KMS-11 (cell line): ENCODE results near the gene XRRA1.

Experiments
- H2AFZ ChIP-seq: fragments of 200-600 bp; sonication (generic); 2 replicates; pipeline ENCODE4 v1.6.1; 2016; ENCODE audit warnings: antibody characterized with exemption, mixed run types, low read depth
- H3K27ac ChIP-seq: fragments of 200-600 bp; sonication (generic); 2 replicates; pipeline ENCODE4 v1.6.1; 2016; ENCODE audit warnings: mild to moderate bottlenecking, mixed run types
- H3K27me3 ChIP-seq: fragments of 200-600 bp; sonication (generic); 2 replicates; pipeline ENCODE4 v1.6.1; 2017; ENCODE audit warnings: mild to moderate bottlenecking, low read depth, mixed run types, moderate library complexity; ENCODE audit not compliant: insufficient read depth
- H3K36me3 ChIP-seq: fragments of 200-600 bp; sonication (generic); 2 replicates; pipeline ENCODE4 v1.6.1; 2017; ENCODE audit warnings: mild to moderate bottlenecking, mixed run types; ENCODE audit not compliant: insufficient read depth
- H3K4me1 ChIP-seq: fragments of 200-600 bp; sonication (generic); 2 replicates; pipeline ENCODE4 v1.6.1; 2016; ENCODE audit warnings: mild to moderate bottlenecking, low read depth, mixed run types; ENCODE audit not compliant: poor library complexity, severe bottlenecking
- H3K4me2 ChIP-seq: fragments of 200-600 bp; sonication (generic); 2 replicates; pipeline ENCODE4 v1.7.0; 2016; ENCODE audit warnings: mild to moderate bottlenecking, mixed run types
- H3K4me3 ChIP-seq: fragments of 200-600 bp; sonication (generic); IDR thresholded peaks from 2 replicates; pipeline ENCODE4 v1.6.1; 2017; ENCODE audit warnings: low read depth, low read length, mixed read lengths; ENCODE audit not compliant: insufficient read depth
- H3K79me2 ChIP-seq: fragments of 200-600 bp; sonication (generic); 2 replicates; pipeline ENCODE4 v1.6.1; 2016; ENCODE audit warnings: low read depth, mixed run types; ENCODE audit not compliant: insufficient read depth
- H3K9ac ChIP-seq: fragments of 200-600 bp; sonication (generic); 2 replicates; pipeline ENCODE4 v1.6.1; 2016; ENCODE audit warnings: mild to moderate bottlenecking, mixed run types
- H4K20me1 ChIP-seq: fragments of 200-600 bp; sonication (generic); 2 replicates; pipeline ENCODE4 v1.6.1; 2016; ENCODE audit warnings: mild to moderate bottlenecking, mixed run types; ENCODE audit not compliant: insufficient read depth
- TF ChIP-seq, protein P1 (sequence below): fragments of 200-600 bp; sonication (generic); conservative IDR thresholded peaks from 2 replicates; pipeline ENCODE4 v1.6.1; 2017; ENCODE audit warnings: low read depth, mild to moderate bottlenecking, antibody characterized with exemption, low read length, moderate library complexity, mixed read lengths

The XRRA1 gene

DNA sequence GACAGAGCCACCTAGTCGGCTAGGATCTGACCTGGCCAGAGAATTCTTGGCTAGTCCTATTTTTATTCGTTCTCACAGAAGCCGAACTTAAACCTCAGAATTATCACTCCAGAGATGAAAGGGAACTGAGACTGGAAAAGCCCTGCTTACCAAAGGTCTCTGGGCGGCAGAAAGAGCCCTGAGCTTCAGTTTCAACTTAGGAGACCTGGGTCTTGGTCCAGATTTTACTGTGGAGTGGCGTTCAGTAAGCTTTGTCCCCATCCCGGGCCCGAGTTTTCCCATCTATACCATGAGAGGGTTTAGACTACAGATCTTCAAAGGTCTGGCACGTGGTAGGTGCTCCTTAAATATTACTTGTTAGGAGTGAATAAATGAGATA is 40.4 kb upstream of the XRRA1 start:
- H2AFZ ChIP-seq = peak overlapping the region; percentile 80
- no peak overlapping the region for H3K4me3 ChIP-seq
- no peaks in the 10 kb centered on the region for H4K20me1 ChIP-seq
- no peaks in the 10 kb centered on the region for H3K27me3 ChIP-seq
- H3K79me2 ChIP-seq = 0 out of 2 replicates have a peak, but pooled peaks cover 12% of the 10 kb centered on the region
- no peaks in the 10 kb centered on the region for H3K36me3 ChIP-seq
- H3K9ac ChIP-seq = peak overlapping the region; percentile 73
- TF ChIP-seq, protein P1, sequence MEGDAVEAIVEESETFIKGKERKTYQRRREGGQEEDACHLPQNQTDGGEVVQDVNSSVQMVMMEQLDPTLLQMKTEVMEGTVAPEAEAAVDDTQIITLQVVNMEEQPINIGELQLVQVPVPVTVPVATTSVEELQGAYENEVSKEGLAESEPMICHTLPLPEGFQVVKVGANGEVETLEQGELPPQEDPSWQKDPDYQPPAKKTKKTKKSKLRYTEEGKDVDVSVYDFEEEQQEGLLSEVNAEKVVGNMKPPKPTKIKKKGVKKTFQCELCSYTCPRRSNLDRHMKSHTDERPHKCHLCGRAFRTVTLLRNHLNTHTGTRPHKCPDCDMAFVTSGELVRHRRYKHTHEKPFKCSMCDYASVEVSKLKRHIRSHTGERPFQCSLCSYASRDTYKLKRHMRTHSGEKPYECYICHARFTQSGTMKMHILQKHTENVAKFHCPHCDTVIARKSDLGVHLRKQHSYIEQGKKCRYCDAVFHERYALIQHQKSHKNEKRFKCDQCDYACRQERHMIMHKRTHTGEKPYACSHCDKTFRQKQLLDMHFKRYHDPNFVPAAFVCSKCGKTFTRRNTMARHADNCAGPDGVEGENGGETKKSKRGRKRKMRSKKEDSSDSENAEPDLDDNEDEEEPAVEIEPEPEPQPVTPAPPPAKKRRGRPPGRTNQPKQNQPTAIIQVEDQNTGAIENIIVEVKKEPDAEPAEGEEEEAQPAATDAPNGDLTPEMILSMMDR = no peak
- H3K4me1 ChIP-seq = peaks cover 28% of the 10 kb centered on the region
- peak overlapping the region; percentile 40; the same call in 1 of the 2 replicates for H3K27ac ChIP-seq
- H3K4me2 ChIP-seq = peak overlapping the region; percentile 82

DNA sequence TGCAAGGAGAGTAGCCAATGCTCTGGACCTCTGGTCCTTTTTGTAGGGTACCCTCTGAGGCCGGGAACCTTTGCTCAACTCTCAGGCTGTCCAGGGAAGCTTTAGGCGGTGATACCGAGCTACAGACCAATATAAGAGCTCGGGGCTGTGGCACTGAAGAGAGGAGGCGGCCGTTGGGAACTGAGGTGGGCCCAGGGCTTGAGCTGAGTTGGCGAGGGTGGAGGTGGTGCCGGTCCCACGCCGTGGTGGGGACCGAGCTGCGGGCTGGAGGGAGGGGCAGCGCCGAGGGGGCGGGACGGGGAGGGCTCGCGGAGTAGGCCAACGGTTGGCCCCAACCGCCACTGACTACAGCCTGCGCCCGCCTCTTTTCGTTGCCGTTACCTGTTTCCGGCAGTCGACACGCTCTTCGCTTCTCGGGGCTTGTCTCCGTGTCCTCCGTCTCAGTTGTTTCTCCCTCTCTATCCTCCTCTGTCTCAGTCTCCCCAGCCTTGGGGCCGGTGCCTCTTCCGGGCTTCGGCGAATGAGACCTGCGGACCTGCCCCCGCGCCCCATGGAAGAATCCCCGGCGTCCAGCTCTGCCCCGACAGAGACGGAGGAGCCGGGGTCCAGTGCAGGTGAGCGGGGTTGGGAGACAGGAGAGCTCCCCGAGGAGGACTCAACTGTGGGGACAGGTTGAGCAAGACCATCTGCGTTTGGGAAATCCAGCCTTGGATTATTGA is 39.8 kb upstream of the XRRA1 start, which contains the start of gene NEU3:
Gene NEU3, plus strand, starts transcription at position 393 of the 719 bp plus-strand sequence. Its CDS starts 128 bp downstream, at position 521.
- TF ChIP-seq, protein P1 = no peak
- Histone ChIP-seq H3K27ac (peak within 1 kb of the TSS; percentile 40), H3K27me3 (no peaks in the 10 kb centered on the region)

DNA sequence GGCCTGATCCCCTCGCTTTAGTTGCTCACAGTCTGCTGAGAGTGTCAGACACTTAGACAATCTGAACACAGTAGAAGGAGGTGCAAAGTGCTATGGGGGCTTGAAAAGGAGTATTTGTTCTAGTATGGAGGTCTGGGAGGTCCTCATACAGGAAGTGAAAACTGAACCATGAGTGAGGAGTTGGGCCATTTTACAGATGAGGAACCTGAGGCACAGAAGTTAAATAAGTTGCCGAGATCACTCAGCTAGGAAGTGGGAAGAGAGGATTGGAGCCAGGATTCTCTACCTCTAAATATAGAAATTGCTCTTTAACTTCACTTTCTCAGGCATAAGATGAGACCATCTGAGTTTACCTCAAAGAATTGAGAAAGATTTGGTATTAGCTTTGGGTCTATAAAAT is 35.8 kb upstream of the XRRA1 start:
- Histone ChIP-seq H3K27ac (no peak overlapping the region), H4K20me1 (no peaks in the 10 kb centered on the region), H2AFZ (no peak overlapping the region), H3K4me3 (no peak overlapping the region), H3K27me3 (no peaks in the 10 kb centered on the region), H3K4me1 (peaks cover 8% of the 10 kb centered on the region), H3K9ac (no peak overlapping the region), H3K36me3 (no peaks in the 10 kb centered on the region), H3K79me2 (0 out of 2 replicates have a peak, but pooled peaks cover 5% of the 10 kb centered on the region), H3K4me2 (no peak overlapping the region)
- TF ChIP-seq, protein P1 = no peak

More for the DNA sequence above, 39.8 kb upstream of the XRRA1 start, which contains the start of gene NEU3:
- peaks cover 28% of the 10 kb centered on the region for H3K4me1 ChIP-seq
- H2AFZ ChIP-seq = peak within 1 kb of the TSS; percentile 80
- peak within 1 kb of the TSS; percentile 73 for H3K9ac ChIP-seq
- no peaks in the 10 kb centered on the region for H3K36me3 ChIP-seq
- H3K4me2 ChIP-seq = peak within 1 kb of the TSS; percentile 82
- no peak within 1 kb of the TSS for H3K4me3 ChIP-seq
- no peaks in the 10 kb centered on the region for H4K20me1 ChIP-seq
- 0 out of 2 replicates have a peak, but pooled peaks cover 12% of the 10 kb centered on the region for H3K79me2 ChIP-seq

DNA sequence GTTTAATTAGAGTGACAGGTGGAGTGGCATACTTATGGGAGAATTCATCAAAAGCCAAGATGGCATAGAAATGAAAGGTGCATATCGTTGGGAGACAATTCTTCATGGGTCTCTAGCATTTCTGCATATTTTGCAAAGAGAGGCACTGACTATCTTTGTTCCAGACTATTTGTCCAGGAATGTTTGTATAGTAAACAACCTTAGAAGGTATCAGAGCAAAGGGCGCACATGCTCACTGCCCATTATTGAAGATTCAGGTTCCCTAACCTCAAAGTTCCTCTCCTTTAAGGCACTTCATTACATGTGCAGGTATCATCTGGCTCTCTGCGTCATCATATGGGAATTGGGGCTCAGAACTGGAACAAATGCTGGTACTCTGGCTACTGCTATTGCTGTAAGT is 35.2 kb upstream of the XRRA1 start:
- Histone ChIP-seq H3K4me2 (no peak overlapping the region), H4K20me1 (no peaks in the 10 kb centered on the region), H3K4me1 (peaks cover 4% of the 10 kb centered on the region), H3K79me2 (no peaks in the 10 kb centered on the region), H3K27me3 (no peaks in the 10 kb centered on the region), H3K4me3 (no peak overlapping the region), H3K27ac (no peak overlapping the region), H2AFZ (no peak overlapping the region), H3K9ac (no peak overlapping the region), H3K36me3 (no peaks in the 10 kb centered on the region)
- TF ChIP-seq, protein P1 = no peak
